KMS-11 (cell line): ENCODE data around the gene ATP5IF1.

Experiments used
- H2AFZ ChIP-seq: fragments of 200-600 bp; sonication (generic); 2 replicates; pipeline ENCODE4 v1.6.1; 2016; ENCODE audit warnings: antibody characterized with exemption, mixed run types, low read depth
- H3K27ac ChIP-seq: fragments of 200-600 bp; sonication (generic); 2 replicates; pipeline ENCODE4 v1.6.1; 2016; ENCODE audit warnings: mild to moderate bottlenecking, mixed run types
- H3K27me3 ChIP-seq: fragments of 200-600 bp; sonication (generic); 2 replicates; pipeline ENCODE4 v1.6.1; 2017; ENCODE audit warnings: mild to moderate bottlenecking, low read depth, mixed run types, moderate library complexity; ENCODE audit not compliant: insufficient read depth
- H3K36me3 ChIP-seq: fragments of 200-600 bp; sonication (generic); 2 replicates; pipeline ENCODE4 v1.6.1; 2017; ENCODE audit warnings: mild to moderate bottlenecking, mixed run types; ENCODE audit not compliant: insufficient read depth
- H3K4me1 ChIP-seq: fragments of 200-600 bp; sonication (generic); 2 replicates; pipeline ENCODE4 v1.6.1; 2016; ENCODE audit warnings: mild to moderate bottlenecking, low read depth, mixed run types; ENCODE audit not compliant: poor library complexity, severe bottlenecking
- H3K4me2 ChIP-seq: fragments of 200-600 bp; sonication (generic); 2 replicates; pipeline ENCODE4 v1.7.0; 2016; ENCODE audit warnings: mild to moderate bottlenecking, mixed run types
- H3K4me3 ChIP-seq: fragments of 200-600 bp; sonication (generic); IDR thresholded peaks from 2 replicates; pipeline ENCODE4 v1.6.1; 2017; ENCODE audit warnings: low read depth, low read length, mixed read lengths; ENCODE audit not compliant: insufficient read depth
- H3K79me2 ChIP-seq: fragments of 200-600 bp; sonication (generic); 2 replicates; pipeline ENCODE4 v1.6.1; 2016; ENCODE audit warnings: low read depth, mixed run types; ENCODE audit not compliant: insufficient read depth
- H3K9ac ChIP-seq: fragments of 200-600 bp; sonication (generic); 2 replicates; pipeline ENCODE4 v1.6.1; 2016; ENCODE audit warnings: mild to moderate bottlenecking, mixed run types
- H4K20me1 ChIP-seq: fragments of 200-600 bp; sonication (generic); 2 replicates; pipeline ENCODE4 v1.6.1; 2016; ENCODE audit warnings: mild to moderate bottlenecking, mixed run types; ENCODE audit not compliant: insufficient read depth
- CTCF ChIP-seq: fragments of 200-600 bp; sonication (generic); conservative IDR thresholded peaks from 2 replicates; pipeline ENCODE4 v1.6.1; 2017; ENCODE audit warnings: low read depth, mild to moderate bottlenecking, antibody characterized with exemption, low read length, moderate library complexity, mixed read lengths

The ATP5IF1 gene

DNA sequence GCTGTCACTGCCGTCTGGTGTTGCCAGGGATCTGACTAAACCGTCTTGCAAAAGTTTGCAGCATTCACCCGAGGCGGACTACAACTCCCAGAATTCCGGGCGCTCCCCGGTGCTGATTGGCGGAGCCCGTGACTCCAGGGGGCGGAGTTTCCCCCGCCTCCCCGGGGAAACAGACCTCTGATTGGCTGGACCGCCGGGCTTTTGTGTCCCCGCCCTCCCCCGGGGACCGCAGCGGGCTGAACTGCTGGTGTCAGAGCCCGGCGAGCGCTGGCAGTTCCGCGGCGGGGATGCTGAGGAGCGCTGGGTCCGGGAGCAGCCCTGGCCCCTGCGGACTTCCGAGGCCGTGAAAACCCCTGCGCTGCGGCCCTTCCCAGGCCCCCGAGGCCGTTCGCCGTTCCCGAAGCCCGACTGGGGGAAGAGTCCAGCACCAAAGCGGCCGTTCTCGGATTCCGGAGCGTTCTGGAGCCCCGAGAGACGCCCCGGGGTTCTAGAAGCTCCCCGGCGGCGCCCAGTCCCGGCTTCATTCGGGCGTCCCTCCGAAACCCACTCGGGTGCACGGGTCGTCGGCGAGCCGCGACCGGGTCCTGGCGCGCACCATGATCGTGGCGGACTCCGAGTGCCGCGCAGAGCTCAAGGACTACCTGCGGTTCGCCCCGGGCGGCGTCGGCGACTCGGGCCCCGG is 23.5 kb downstream of the ATP5IF1 start, which contains the start of gene SESN2:
Gene SESN2, plus strand, starts transcription at position 267 of the 682 bp plus-strand sequence. Its CDS starts 330 bp downstream, at position 597.
- H3K36me3 ChIP-seq = no peaks in the 10 kb centered on the region
- no peaks in the 10 kb centered on the region for H3K27me3 ChIP-seq
- no peaks in the 10 kb centered on the region for H4K20me1 ChIP-seq
- H3K4me1 ChIP-seq = peaks cover 38% of the 10 kb centered on the region
- peaks cover 45% of the 10 kb centered on the region for H3K79me2 ChIP-seq
- H3K4me3 ChIP-seq = peak within 1 kb of the TSS; percentile 78
- H3K4me2 ChIP-seq = peak within 1 kb of the TSS; percentile 82
- peak within 1 kb of the TSS; percentile 59 for H3K27ac ChIP-seq
- TF ChIP-seq CTCF = no peak
- H2AFZ ChIP-seq = peak within 1 kb of the TSS; percentile 94
- H3K9ac ChIP-seq = peak within 1 kb of the TSS; percentile 53

DNA sequence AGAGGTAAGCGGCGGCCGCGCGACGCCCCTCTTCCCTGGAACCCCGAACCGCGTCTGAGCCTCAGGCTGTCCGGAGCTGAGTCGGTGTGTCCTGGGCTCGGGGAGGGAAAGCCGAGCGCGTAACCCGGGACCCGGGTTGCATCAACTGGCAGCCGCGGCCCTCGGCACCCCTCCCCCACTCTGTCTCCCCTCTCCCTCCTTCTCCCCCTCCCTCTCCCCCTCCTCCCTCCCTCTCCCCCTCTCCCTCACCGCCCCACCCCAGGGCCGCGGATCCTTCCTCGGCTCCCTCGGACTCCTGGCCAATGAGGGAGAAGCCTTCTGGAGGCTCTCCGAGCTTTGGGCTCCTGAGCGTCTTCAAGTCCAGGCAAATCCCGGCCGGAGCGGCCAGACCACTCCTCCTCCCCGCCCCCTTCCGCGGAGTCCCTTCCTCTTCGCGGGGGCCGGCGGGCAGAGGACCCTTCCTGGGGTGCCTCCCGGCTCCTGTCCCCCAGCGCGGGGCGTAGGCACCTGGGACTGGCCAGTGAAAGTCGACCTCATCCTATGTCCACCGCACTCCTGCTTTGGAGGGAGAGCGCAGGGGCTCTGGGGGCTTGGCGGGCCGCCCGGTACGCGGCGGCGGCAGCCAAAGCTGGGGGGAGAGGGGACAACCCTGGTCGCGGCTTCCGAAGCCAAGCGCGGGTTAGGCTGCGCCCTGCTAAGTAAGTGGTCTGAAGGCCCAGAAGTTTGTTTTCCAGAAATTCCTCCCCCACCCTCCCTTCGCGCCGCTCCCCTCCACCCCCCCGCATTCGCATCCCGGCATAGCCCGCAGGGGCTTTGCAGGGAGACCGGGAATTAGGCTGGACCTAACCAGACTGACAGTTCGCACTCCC is 24.2 kb downstream of the ATP5IF1 start:
- no peaks in the 10 kb centered on the region for H3K27me3 ChIP-seq
- no peak for TF ChIP-seq CTCF
- no peak overlapping the region for H3K27ac ChIP-seq
- no peaks in the 10 kb centered on the region for H4K20me1 ChIP-seq
- peak overlapping the region; percentile 53 for H3K9ac ChIP-seq
- H3K4me1 ChIP-seq = peaks cover 46% of the 10 kb centered on the region
- peak overlapping the region; percentile 82 for H3K4me2 ChIP-seq
- peak overlapping the region; percentile 82 for H2AFZ ChIP-seq
- no peaks in the 10 kb centered on the region for H3K36me3 ChIP-seq
- H3K4me3 ChIP-seq = peak overlapping the region; percentile 78
- H3K79me2 ChIP-seq = peaks cover 50% of the 10 kb centered on the region

- Histone ChIP-seq H4K20me1 (no peaks in the 10 kb centered on the region), H3K27ac (no peak overlapping the region), H3K79me2 (peaks cover 56% of the 10 kb centered on the region)
Observed at GRCh38 chr1:28260803-28261174, 24.9 kb downstream of the ATP5IF1 start.

GRCh38 chr1:28264897-28265296 is 29.0 kb downstream of the ATP5IF1 start:
- H3K27me3 ChIP-seq = no peaks in the 10 kb centered on the region
- H3K4me1 ChIP-seq = peaks cover 50% of the 10 kb centered on the region
- no peak overlapping the region for H3K27ac ChIP-seq
- no peak for TF ChIP-seq CTCF
- no peak overlapping the region for H3K4me3 ChIP-seq
- no peaks in the 10 kb centered on the region for H4K20me1 ChIP-seq
- H3K9ac ChIP-seq = no peak overlapping the region
- no peaks in the 10 kb centered on the region for H3K36me3 ChIP-seq
- H3K4me2 ChIP-seq = no peak overlapping the region
- peaks cover 76% of the 10 kb centered on the region for H3K79me2 ChIP-seq
- no peak overlapping the region for H2AFZ ChIP-seq

More at GRCh38 chr1:28260803-28261174, 24.9 kb downstream of the ATP5IF1 start:
- peak overlapping the region; percentile 82 for H3K4me2 ChIP-seq
- no peak overlapping the region for H3K9ac ChIP-seq
- no peaks in the 10 kb centered on the region for H3K27me3 ChIP-seq
- H3K36me3 ChIP-seq = no peaks in the 10 kb centered on the region
- H2AFZ ChIP-seq = no peak overlapping the region
- TF ChIP-seq CTCF = no peak
- H3K4me1 ChIP-seq = peaks cover 47% of the 10 kb centered on the region
- H3K4me3 ChIP-seq = no peak overlapping the region
